ENCODE data around the gene OR5K1.

The OR5K1 gene

DNA sequence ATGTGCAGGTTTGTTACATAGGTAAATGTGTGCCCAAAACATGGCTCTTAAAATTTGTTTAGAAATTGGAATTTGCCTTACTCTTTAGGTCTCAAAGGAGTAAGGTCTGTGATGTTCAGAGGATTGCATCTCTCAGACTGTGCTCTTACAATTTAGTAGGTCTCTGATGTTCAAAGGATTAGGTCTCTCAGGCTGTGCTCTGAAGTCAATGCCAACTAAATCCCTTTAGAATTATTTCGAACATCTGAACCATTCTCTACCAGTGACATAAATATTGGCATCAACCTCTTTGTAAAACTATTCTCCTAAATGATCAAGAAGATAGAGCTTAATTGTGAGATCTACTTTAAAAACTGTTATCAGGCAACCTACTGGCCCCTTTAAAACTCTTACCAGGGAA lies at the start of gene OR5K1:
OR5K1 (plus strand) TSS at position 301 of the 400 bp plus-strand sequence. CDS start 6,376 bp downstream, outside the sequence.
- no peak for DNase-seq (ENCODE audit: low read depth, low spot score)

DNA sequence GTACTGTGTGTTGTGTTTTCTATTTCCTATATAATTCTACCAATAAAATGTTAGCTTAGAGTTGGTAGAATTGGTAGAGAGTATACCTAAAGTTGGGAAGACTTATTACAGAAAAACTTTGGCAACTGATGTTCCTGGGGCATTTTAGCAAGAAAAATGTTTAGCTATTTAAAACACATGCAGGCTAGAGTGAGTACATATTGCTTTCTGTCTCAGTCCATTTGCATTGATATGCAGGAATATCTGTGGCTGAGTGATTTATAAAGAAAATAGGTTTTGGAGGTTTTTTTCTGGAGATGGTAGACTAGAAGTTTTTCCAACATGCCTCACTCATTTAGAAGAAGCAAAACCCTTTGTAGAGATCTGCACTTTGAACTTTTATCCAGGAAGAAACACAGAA lies 30.4 kb upstream of the OR5K1 start:
- DNase-seq (ENCODE audit: low read depth, low spot score) = no peak

DNA sequence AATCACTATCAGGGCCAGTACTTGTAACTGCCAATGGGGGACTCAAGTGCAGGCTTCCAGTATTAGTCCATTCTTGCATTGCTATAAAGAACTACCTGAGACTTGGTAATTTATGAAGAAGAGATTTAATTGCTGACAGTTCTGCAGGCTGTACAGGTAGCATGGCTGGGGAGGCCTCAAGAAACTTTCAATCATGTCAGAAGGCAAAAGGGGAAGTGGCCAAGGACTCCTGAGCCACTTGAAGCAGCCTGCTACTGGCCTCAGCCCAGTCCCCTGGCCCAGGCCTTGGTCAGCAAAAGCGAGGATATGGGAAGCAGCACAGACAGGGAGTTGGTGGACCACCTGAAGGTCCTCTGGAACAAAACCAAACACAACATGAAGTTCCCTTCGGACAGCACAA lies 29.2 kb upstream of the OR5K1 start:
- DNase-seq (ENCODE audit: low read depth, low spot score) = no peak

DNA sequence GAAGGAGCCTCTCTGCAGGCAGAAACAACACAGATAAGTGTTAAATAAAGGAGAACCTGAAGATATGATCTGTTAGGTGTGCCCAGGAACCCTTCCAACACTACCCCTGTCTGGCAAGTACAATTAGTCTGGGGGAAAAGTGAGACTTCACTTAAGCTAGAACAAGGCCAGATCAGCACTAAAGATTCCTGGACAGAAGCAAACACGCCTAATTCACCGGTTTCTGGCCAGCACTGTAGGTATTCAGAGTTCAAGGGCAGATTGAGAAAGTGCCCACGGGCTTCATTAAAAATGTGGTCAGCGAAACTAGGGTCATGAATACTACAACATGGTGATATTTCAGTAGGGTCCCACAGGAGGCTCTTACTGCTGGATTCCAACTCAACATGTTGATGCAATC lies 28.6 kb upstream of the OR5K1 start:
- no peak for DNase-seq (ENCODE audit: low read depth, low spot score)

DNA sequence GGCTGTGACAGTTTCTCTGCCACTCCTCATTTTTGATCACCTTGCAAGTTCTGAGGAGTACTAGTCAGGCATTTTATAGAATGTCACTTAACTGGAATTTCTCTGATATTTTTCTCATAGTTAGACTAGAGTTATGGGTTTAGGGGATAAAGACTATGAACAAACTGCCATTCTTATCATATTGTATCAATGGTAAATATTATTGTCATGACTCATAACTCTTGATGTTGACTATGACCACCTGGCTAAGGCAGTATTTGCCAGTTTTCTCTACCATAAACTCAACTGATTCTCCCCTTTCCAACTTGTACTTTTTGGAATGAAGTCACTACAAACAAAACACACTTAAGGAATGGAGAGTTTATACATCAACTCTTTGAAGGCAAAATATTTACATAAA lies 22.7 kb upstream of the OR5K1 start:
- no peak for DNase-seq (ENCODE audit: low read depth, low spot score)

DNA sequence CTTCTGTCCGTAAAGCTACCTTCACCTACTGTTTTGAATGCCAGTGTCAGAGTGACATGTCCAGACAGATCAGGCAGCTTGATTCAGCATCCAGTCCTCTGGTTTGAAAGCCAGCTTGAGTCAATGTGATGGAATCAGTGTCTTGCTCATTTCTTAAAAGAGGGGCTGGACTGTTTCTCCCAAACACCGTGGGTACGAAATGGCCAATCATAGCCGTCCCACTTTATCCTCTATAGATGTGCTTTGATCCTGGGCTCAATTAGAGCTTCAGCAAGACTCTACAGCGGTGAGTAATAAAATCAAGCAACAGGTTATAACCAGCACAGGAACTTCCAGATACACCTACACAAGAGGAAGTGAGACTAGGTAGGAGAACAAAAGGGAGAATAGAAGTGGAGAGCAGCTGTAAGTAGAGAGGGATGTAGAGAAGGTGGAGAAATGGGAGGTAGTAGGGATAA lies 17.0 kb upstream of the OR5K1 start:
- DNase-seq (ENCODE audit: low read depth, low spot score) = no peak

DNA sequence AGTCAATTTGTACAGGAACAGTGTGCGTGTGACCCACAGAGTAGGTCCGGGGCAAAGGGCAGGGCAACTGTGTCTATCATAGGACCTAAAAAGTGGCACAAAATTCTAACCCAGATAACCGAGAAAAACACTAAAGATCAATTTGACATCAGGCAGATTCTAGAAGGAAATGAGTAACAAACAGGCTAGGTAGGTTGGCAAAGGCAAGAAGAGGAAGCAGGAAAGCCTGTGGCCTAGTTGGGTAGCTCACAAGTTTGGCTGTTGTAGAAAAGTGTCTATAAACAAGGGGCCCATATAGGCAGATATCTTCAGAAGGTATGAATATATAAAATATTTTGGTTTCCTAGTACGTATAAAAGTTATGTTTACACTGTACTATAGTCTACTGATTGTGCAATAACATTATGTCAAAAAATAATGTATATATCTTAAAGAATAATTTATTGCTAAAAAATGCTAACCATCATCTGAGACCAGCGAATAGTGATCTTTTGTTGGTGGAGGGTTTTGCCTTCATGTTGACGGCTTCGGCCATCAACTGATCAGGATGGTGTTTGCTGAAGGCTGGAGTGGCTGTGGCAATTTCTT lies 13.3 kb upstream of the OR5K1 start:
- DNase-seq (ENCODE audit: low read depth, low spot score) = no peak

DNA sequence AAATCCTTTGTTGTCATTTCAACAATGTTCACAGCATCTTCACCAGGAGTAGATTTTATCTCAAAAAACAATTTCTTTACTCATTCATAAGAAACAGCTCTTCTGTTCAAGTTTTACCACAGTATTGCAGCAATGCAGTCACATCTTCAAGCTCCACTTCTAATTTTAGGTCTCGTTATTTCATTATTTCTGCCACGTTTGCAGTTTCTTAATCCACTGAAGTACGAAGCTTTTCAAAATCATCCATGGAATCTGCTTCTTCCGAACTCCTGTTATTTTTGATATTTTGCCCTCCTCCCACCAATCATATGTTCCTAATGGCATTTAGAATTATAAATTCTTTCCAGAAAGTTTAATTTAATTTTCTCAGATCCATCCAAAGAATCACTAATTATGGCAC lies 12.6 kb upstream of the OR5K1 start:
- DNase-seq (ENCODE audit: low read depth, low spot score) = no peak

DNA sequence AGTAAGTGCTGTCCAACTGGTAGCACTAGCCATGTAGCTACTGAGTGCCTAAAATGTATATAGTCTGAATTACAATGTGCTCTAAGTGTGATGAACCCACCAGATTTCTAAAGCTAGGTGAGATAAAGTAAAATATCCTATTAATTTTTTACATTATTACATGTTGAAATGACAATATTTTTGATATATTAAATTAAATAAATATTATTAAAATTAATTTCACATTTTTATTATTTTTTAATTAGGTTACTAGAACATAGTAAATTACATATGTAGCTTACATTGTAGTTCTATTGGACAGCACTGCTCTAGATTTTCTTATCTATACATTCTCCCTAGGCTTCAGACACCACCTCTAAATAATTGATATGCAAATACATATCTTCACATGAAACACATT lies 9.2 kb upstream of the OR5K1 start:
- DNase-seq (ENCODE audit: low read depth, low spot score) = no peak

DNA sequence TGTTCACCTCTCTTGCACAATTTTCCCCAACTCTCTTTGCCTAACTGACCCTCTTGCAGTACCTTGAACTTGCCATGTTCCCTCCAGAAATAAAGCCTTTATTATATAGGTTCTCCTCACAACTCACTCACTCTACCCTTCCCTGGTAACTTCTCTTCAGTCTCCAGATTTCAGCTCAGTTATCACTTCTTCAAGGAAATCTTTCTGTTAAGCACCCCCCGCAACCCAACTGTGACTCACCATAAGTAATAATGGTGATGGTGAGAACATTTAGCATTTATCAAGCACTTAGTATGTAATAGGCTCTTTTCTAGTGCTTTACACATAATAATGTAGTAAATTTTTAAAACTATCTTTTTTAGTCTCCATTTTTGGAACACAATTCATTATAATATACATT lies 8.1 kb upstream of the OR5K1 start:
- no peak for DNase-seq (ENCODE audit: low read depth, low spot score)

DNA sequence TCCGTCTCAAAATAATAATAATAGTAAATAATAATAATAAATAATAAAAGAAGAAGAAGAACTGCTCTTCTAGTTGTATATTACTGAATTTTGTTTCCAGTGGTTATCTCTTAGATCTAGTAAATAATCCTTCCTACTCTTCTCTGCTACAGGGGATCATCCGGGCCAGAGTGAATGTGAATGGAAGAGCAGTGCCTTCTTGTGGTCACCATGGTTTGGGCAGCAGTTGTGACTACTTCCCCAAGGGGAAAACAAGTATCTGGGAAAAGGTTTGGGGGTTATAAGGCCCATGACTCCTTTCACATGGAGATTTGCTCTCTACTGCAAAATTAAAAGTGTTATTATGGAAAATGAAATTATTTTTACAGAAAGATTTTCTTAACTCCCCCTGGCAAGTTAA lies 5.5 kb upstream of the OR5K1 start:
- no peak for DNase-seq (ENCODE audit: low read depth, low spot score)

DNA sequence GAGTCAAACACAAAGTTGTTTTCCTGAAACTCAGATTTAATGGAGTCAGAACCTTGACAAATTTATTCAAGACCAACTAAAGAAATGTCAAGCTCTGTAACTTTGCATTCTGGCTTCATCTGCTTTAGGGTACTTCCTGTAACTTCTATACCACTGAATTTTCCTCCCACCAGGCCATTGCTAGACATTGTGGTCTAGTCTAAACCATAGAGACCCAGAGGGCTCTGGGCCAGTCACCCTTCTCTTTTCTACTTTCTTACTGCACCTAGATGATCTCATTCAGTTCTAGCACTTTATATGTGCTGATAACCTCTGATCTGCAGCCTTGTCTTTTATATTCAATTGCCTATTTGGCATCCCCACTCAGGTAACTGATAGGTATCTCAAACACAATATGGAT lies 2.8 kb upstream of the OR5K1 start:
- no peak for DNase-seq (ENCODE audit: low read depth, low spot score)

DNA sequence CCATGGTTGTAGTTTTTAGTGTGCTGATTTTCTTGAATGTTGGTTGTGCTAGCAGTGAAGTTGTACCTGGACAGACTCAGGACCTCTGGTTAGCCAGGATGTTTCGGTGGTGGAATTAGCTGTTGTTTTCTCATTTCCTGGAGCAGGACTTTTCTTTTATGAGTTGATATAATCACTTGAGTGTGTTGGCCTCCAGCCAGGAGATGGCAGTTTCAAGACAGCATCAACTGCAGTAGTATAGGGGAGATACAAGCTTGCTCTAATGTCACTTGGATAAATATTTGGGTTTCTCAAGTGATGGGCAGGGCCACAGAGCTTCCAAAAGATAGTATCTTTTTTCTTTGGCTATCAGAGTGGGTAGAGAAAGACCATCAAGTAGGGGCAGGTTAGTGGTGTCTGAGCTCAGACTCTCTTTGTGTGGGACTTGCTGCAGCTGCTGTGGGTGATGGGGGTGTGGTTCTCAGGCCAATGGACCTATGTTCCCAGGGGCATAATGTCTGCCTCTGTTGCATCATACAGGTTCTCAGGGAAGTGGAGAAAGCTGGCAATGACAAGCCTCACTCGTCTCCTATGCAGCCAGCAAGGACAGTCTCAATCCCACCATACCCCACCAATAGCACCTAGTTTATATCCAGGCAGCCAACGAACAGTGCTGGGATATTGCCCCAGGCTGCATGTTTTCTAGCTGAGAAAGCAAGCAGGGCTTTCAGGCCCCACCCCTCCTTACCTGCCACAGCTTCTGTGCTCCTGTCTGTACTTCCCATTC lies 19.9 kb downstream of the OR5K1 start:
- no peak for DNase-seq (ENCODE audit: low read depth, low spot score)

DNA sequence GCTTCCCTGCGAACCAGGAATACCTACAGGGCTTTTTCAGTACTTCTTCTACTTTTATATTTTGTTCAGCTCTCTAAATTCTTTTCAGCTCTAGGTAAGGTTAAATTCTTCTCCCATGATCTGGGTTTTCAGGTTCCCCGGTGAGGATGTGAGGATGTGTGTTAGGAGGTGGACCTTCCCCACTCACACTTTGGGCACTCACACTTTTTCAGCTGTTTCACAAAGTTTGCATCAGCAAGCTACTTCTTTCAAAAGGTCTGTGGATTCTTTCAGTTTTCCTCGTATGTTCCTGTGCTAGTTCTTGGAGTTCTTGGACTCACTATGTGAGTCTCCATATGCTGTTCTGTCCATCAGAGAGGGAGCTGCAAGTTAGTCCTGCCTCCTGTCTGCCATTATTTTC lies 20.6 kb downstream of the OR5K1 start:
- no peak for DNase-seq (ENCODE audit: low read depth, low spot score)

DNA sequence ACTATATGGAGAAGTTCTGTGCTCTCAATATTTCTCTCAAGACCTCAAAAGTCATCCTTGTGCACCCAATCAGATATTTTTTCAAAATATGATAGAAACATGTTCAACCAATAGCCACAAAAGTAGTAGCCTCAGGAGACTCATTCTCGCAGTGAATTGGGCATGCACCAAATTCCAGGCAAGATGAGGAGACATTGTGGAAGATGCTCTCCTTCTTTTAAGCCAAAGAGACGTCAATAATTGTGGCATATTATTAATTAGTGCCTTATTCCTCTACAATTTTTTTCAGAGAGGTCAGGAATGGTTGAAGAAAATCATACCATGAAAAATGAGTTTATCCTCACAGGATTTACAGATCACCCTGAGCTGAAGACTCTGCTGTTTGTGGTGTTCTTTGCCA lies 34.4 kb downstream of the OR5K1 start, which contains the start of gene OR5K2:
OR5K2 (plus strand) TSS at position 301 of the 400 bp plus-strand sequence; CDS start at position 301, 0 bp downstream.
- no peak for DNase-seq (ENCODE audit: low read depth, low spot score)

DNA sequence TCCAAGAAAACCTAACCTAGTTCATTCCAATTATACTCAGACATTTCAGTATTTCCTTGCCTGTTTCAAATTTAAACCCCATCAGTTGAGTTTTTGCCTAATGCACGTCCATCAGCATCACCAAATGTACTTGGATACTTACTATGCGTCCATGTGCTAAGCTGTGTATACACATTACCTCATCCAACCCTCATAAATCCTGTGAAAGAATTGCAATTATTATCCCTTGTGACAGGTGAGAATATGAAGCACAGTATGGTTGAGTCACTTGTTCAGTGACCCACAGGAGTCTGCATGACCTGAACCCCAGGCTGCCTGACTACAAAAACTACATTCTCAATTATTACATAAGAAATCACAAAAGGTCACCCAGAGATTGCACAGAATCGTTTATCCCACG lies 37.0 kb downstream of the OR5K1 start:
- no peak for DNase-seq (ENCODE audit: low read depth, low spot score)

DNA sequence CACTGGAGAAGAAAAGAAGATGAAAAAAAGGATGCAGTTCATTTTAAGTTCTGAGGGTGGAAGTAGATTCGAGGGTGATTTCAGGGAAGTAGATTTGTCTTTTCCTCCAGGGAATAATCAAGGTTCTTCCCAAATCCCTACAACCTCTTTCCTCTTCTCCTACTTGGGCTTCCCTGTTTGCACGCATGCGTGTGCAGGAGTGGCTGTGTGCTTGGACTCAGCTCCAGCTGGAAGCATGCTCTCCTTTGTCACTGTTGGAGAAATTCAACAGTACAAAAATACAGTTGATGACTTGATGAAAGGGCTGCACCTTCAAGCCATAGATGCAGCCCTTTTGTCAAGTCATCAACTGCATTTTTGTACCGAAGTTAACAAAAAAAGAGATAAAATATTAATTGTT lies 38.3 kb downstream of the OR5K1 start:
- no peak for DNase-seq (ENCODE audit: low read depth, low spot score)

DNA sequence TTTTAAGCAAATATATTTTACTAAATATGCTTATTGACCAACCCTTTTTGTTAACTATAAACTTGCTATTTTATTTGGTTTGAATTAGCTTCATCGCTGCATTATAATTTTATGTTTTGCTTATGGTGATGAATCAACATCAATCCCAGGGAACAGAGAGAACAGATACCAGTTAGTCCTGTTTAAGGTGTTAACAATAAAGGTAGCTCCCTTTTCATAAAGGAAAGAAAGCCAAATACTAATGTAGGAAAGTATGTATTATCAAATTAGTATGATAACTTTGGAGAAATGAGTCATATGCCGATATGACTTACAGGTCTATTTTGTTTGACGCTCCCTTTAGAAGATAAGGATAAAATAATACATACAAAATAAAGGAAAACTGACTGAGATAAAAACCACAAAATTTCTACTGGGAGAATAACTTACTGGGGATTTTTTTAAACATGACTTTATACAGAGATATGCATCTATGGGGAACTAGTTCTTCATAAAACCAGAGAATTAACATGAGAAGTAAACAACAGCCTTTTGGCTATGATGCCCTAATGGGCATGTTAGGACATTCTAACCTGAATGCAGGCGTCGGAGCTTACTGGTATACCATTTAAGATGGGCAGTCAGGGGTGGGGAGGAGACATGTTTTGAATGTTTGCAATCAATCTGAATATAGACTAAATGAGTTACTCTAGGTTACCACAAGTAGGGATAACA lies 39.0 kb downstream of the OR5K1 start:
- no peak for DNase-seq (ENCODE audit: low read depth, low spot score)

DNA sequence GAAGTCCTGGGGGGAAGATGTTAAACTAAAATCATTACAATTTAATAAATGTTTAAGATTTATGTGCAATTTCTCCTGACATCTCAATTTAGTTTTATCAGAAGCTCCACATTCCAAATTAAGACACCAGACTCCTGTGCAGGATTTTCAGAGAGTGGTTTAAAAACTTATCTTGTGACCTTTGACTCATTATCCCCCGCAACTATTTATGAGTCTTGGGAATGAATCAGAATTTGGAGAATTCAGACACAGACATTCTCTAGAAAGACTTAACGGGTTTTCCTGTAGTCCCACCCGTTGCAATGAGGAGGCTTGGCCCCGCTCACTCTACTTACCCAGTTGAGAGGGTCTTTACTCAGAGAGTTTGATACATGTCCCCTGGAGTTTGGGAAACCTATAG lies 41.5 kb downstream of the OR5K1 start:
- no peak for DNase-seq (ENCODE audit: low read depth, low spot score)

DNA sequence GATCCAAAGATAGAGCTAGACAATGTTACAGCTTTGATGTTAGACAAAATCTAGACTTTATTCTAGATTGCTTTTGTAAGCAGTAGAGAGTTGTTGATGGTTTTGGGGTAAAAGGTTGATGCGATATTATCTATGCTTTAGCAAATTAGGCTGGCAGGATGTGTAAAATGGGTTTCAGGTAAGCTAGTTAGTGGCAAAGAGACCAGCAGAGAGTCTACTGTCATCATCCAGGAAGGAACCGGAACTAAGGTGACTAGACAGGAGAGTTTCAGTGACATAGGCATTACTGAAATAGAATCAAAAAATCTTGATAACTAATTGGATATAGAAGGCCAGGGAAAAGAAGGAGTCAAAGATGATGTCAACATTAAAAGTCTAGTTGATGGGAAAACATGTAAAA lies 45.6 kb downstream of the OR5K1 start:
- DNase-seq (ENCODE audit: low read depth, low spot score) = no peak

DNA sequence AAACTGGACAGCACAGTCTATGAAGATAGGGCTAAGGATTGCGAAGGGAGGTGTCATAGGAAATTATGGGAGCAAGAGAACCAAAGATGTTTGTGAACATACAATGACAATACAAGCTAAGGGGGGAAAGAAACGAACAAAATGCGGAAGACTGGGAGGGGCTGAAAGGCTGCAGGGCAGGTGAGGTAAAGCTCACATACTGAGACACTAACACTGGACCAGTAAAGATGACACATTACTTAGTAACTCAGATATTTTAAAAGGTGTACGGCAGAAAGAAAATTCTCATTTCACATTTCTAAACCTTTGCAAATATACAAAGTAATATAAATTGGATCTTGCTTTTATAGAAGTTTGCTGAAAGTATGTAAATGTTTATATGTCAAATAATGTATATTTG lies 49.6 kb downstream of the OR5K1 start:
- no peak for DNase-seq (ENCODE audit: low read depth, low spot score)

DNA sequence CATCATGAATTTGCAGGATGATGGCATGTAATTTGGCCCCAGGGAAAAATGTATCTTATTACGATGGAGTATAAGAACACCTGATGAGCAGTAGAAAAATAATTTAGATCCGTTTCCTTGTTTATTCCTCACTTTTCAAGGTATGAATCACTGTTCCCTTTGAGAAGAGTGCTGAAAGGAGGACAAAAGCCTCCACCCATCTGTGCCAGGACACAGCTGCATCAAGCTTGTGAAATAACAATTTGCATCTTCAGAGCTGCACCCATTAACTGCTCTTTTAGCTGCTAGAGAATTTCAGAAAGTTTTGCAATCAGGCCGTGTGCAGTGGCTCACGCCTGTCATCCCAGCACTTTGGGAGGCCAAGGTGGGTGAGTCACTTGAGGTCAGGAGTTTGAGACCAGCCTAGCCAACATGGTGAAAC lies 50.1 kb downstream of the OR5K1 start:
- DNase-seq (ENCODE audit: low read depth, low spot score) = no peak

DNA sequence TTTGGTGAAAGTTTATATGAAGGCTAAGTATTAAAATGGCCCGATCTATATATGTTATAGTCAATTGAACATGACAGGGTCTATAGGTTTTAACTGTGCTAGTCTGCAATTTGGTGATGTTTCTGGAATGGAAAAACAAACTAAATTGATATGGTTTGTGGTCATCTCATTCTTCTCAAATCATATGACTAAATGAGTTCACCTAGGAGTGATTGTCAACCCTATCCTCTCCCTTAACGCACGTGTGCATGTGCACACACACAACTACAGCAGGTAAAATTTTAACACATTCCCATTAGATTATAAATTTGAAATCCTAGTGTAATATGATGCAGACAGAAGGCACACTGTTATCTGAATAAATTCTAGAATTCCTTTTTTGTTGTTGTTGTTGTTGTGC lies 50.7 kb downstream of the OR5K1 start:
- DNase-seq (ENCODE audit: low read depth, low spot score) = no peak

All from activated CD4-positive, CD25-positive, alpha-beta regulatory T cell treated with anti-CD3 and anti-CD28 coated beads, Interleukin-2, amount 50 U/mL, for 16 hours (primary cell).